ENCODE measurements around the gene MGAT4B.

The MGAT4B gene

GRCh38 chr5:179802950-179803562 lies 3.6 kb downstream of the MGAT4B start:
- Histone ChIP-seq H2AFZ (ENCODE audit: insufficient read depth, low read length, poor library complexity) (no peak overlapping the region), H4K91ac (ENCODE audit: low read depth, low read length) (no peak overlapping the region), H3K79me1 (ENCODE audit: low read length) (peaks cover 15% of the 10 kb centered on the region), H2BK12ac (ENCODE audit: low read length) (no peak overlapping the region), H3K9ac (ENCODE audit: low read length) (no peak overlapping the region), H3K79me2 (ENCODE audit: control insufficient read depth, insufficient read depth, low read length, poor library complexity) (peaks cover 19% of the 10 kb centered on the region), H3K27me3 (ENCODE audit: insufficient read depth, low read length) (no peaks in the 10 kb centered on the region), H3K18ac (ENCODE audit: low read length) (no peak overlapping the region), H3K9me3 (ENCODE audit: insufficient read depth, low read depth, low read length) (no peaks in the 10 kb centered on the region), H2AK5ac (ENCODE audit: low read length) (no peak overlapping the region), H3K4me3 (ENCODE audit: low read depth, low read length) (no peak overlapping the region), H2BK120ac (ENCODE audit: insufficient read depth, low read length, poor library complexity) (no peak overlapping the region), H3K36me3 (ENCODE audit: control insufficient read depth in 1 of 2, insufficient read depth in 2 of 2, low read length in 2 of 2) (peaks cover 49 to 52% of the 10 kb centered on the region in 2 experiments), H3K4me1 (ENCODE audit: control insufficient read depth in 1 of 2, insufficient read depth in 2 of 2, low read length in 2 of 2) (peaks cover 13 to 18% of the 10 kb centered on the region in 2 experiments), H4K8ac (ENCODE audit: low read depth, low read length) (no peak overlapping the region), H4K12ac (ENCODE audit: low read depth, low read length) (no peak overlapping the region), H3K23ac (ENCODE audit: low read length) (no peak overlapping the region), H3K27ac (ENCODE audit: low read depth, low read length) (no peak overlapping the region), H2BK5ac (ENCODE audit: low read depth, low read length, poor library complexity) (no peak overlapping the region), H3K4me2 (ENCODE audit: low read length) (no peak overlapping the region), H3K14ac (ENCODE audit: low read length) (no peak overlapping the region), H3K4ac (ENCODE audit: low read depth, low read length) (no peak overlapping the region)
- DNase-seq, result no peak
- no CpG with 5 or more reads among the region's 11 CpGs for WGBS (ENCODE audit: extremely low coverage, insufficient coverage, insufficient read length)

- Histone ChIP-seq H4K91ac (ENCODE audit: low read depth, low read length) (no peak overlapping the region), H3K9ac (ENCODE audit: low read length) (no peak overlapping the region), H3K9me3 (ENCODE audit: insufficient read depth, low read depth, low read length) (no peaks in the 10 kb centered on the region), H3K18ac (ENCODE audit: low read length) (no peak overlapping the region), H3K23ac (ENCODE audit: low read length) (no peak overlapping the region), H2BK12ac (ENCODE audit: low read length) (no peak overlapping the region), H2AK5ac (ENCODE audit: low read length) (no peak overlapping the region), H3K4me3 (ENCODE audit: low read depth, low read length) (no peak overlapping the region), H2AFZ (ENCODE audit: insufficient read depth, low read length, poor library complexity) (no peak overlapping the region), H3K4me2 (ENCODE audit: low read length) (no peak overlapping the region), H3K36me3 (ENCODE audit: control insufficient read depth in 1 of 2, insufficient read depth in 2 of 2, low read length in 2 of 2) (peaks cover 56 to 59% of the 10 kb centered on the region in 2 experiments), H2BK120ac (ENCODE audit: insufficient read depth, low read length, poor library complexity) (no peak overlapping the region), H3K4ac (ENCODE audit: low read depth, low read length) (no peak overlapping the region), H4K12ac (ENCODE audit: low read depth, low read length) (no peak overlapping the region), H3K79me1 (ENCODE audit: low read length) (peaks cover 13% of the 10 kb centered on the region), H3K27me3 (ENCODE audit: insufficient read depth, low read length) (no peaks in the 10 kb centered on the region), H3K4me1 (ENCODE audit: control insufficient read depth in 1 of 2, insufficient read depth in 2 of 2, low read length in 2 of 2) (peaks cover 13 to 14% of the 10 kb centered on the region in 2 experiments), H2BK5ac (ENCODE audit: low read depth, low read length, poor library complexity) (no peak overlapping the region), H4K8ac (ENCODE audit: low read depth, low read length) (no peak overlapping the region), H3K79me2 (ENCODE audit: control insufficient read depth, insufficient read depth, low read length, poor library complexity) (peaks cover 19% of the 10 kb centered on the region), H3K14ac (ENCODE audit: low read length) (no peak overlapping the region), H3K27ac (ENCODE audit: low read depth, low read length) (no peak overlapping the region)
- no peak for DNase-seq
- WGBS (ENCODE audit: extremely low coverage, insufficient coverage, insufficient read length), result no CpG with 5 or more reads among the region's 19 CpGs
Measured at GRCh38 chr5:179802207-179802883, 4.3 kb downstream of the MGAT4B start.

- no peak overlapping the region for H3K23ac ChIP-seq (ENCODE audit: low read length)
- H3K79me1 ChIP-seq (ENCODE audit: low read length), result peaks cover 9% of the 10 kb centered on the region
- no peak overlapping the region for H3K9ac ChIP-seq (ENCODE audit: low read length)
- no peak overlapping the region for H2BK120ac ChIP-seq (ENCODE audit: insufficient read depth, low read length, poor library complexity)
- H3K4ac ChIP-seq (ENCODE audit: low read depth, low read length), result no peak overlapping the region
- H4K8ac ChIP-seq (ENCODE audit: low read depth, low read length), result no peak overlapping the region
- H2AK5ac ChIP-seq (ENCODE audit: low read length), result no peak overlapping the region
- H3K14ac ChIP-seq (ENCODE audit: low read length), result no peak overlapping the region
- H3K27ac ChIP-seq (ENCODE audit: low read depth, low read length), result no peak overlapping the region
- DNase-seq, result peak; percentile 74 to 87
- H4K12ac ChIP-seq (ENCODE audit: low read depth, low read length), result no peak overlapping the region
- no peak overlapping the region for H2AFZ ChIP-seq (ENCODE audit: insufficient read depth, low read length, poor library complexity)
- H3K4me2 ChIP-seq (ENCODE audit: low read length), result no peak overlapping the region
- peaks cover 13 to 18% of the 10 kb centered on the region in 2 experiments for H3K4me1 ChIP-seq (ENCODE audit: control insufficient read depth in 1 of 2, insufficient read depth in 2 of 2, low read length in 2 of 2)
- H2BK12ac ChIP-seq (ENCODE audit: low read length), result no peak overlapping the region
- no peak overlapping the region for H2BK5ac ChIP-seq (ENCODE audit: low read depth, low read length, poor library complexity)
- no CpG with 5 or more reads among the region's 67 CpGs for WGBS (ENCODE audit: extremely low coverage, insufficient coverage, insufficient read length)
- H3K4me3 ChIP-seq (ENCODE audit: low read depth, low read length), result no peak overlapping the region
- H3K9me3 ChIP-seq (ENCODE audit: insufficient read depth, low read depth, low read length), result no peaks in the 10 kb centered on the region
- H3K79me2 ChIP-seq (ENCODE audit: control insufficient read depth, insufficient read depth, low read length, poor library complexity), result peaks cover 17% of the 10 kb centered on the region
- no peak overlapping the region for H4K91ac ChIP-seq (ENCODE audit: low read depth, low read length)
- H3K36me3 ChIP-seq (ENCODE audit: control insufficient read depth in 1 of 2, insufficient read depth in 2 of 2, low read length in 2 of 2), result peaks cover 63% of the 10 kb centered on the region in 2 experiments
- no peak overlapping the region for H3K18ac ChIP-seq (ENCODE audit: low read length)
- H3K27me3 ChIP-seq (ENCODE audit: insufficient read depth, low read length), result no peaks in the 10 kb centered on the region
Measured at GRCh38 chr5:179801304-179802206, 5.1 kb downstream of the MGAT4B start.

- H3K9ac ChIP-seq (ENCODE audit: low read length), result no peak overlapping the region
- WGBS (ENCODE audit: extremely low coverage, insufficient coverage, insufficient read length), result no CpG with 5 or more reads among the region's 12 CpGs
- no peak overlapping the region for H4K12ac ChIP-seq (ENCODE audit: low read depth, low read length)
- H4K91ac ChIP-seq (ENCODE audit: low read depth, low read length), result no peak overlapping the region
- H2BK12ac ChIP-seq (ENCODE audit: low read length), result no peak overlapping the region
- no peak overlapping the region for H3K23ac ChIP-seq (ENCODE audit: low read length)
- no peak overlapping the region for H3K18ac ChIP-seq (ENCODE audit: low read length)
- H3K14ac ChIP-seq (ENCODE audit: low read length), result no peak overlapping the region
- H3K4ac ChIP-seq (ENCODE audit: low read depth, low read length), result no peak overlapping the region
- H2BK120ac ChIP-seq (ENCODE audit: insufficient read depth, low read length, poor library complexity), result no peak overlapping the region
- H3K4me3 ChIP-seq (ENCODE audit: low read depth, low read length), result no peak overlapping the region
- no peak for DNase-seq
- H3K9me3 ChIP-seq (ENCODE audit: insufficient read depth, low read depth, low read length), result no peaks in the 10 kb centered on the region
- H3K79me2 ChIP-seq (ENCODE audit: control insufficient read depth, insufficient read depth, low read length, poor library complexity), result peaks cover 12% of the 10 kb centered on the region
- peaks cover 4% of the 10 kb centered on the region for H3K79me1 ChIP-seq (ENCODE audit: low read length)
- no peak overlapping the region for H2AK5ac ChIP-seq (ENCODE audit: low read length)
- no peak overlapping the region for H3K4me2 ChIP-seq (ENCODE audit: low read length)
- H3K36me3 ChIP-seq (ENCODE audit: control insufficient read depth in 1 of 2, insufficient read depth in 2 of 2, low read length in 2 of 2), result peaks cover 63% of the 10 kb centered on the region in 2 experiments
- no peak overlapping the region for H4K8ac ChIP-seq (ENCODE audit: low read depth, low read length)
- H3K27me3 ChIP-seq (ENCODE audit: insufficient read depth, low read length), result no peaks in the 10 kb centered on the region
- H2BK5ac ChIP-seq (ENCODE audit: low read depth, low read length, poor library complexity), result no peak overlapping the region
- peaks cover 13 to 19% of the 10 kb centered on the region in 2 experiments for H3K4me1 ChIP-seq (ENCODE audit: control insufficient read depth in 1 of 2, insufficient read depth in 2 of 2, low read length in 2 of 2)
- no peak overlapping the region for H2AFZ ChIP-seq (ENCODE audit: insufficient read depth, low read length, poor library complexity)
- no peak overlapping the region for H3K27ac ChIP-seq (ENCODE audit: low read depth, low read length)
Measured at GRCh38 chr5:179800696-179801201, 5.9 kb downstream of the MGAT4B start.

Measured in trophoblast cell (in vitro differentiated cells and primary cell).